Transverse colon (tissue), 4 donors: Measurements from ENCODE around the gene LGI4. TPM values are rescaled to one million over a fixed set of nuclear protein-coding genes. Genes with fewer than 3 reads are reported as not detected.

ENCODE experiments used
- DNase-seq: peaks from one replicate; pipeline ENCODE4 v3.0.0-alpha.2; 2019
- H3K27ac ChIP-seq, 4 donors: fragments of 200-600 bp; sonication (generic); 2 replicates each; pipeline ENCODE4 v1.5.1; 2016 to 2018; ENCODE audit warnings: inconsistent platforms in 4 of 4
- H3K27me3 ChIP-seq: fragments of 200-600 bp; sonication (generic); 2 replicates; pipeline ENCODE4 v1.5.1; 2017; ENCODE audit warnings: inconsistent platforms
- H3K36me3 ChIP-seq, 4 donors: fragments of 200-600 bp; sonication (generic); 2 replicates each; pipeline ENCODE4 v1.5.1; 2017 to 2019; ENCODE audit warnings: inconsistent platforms in 4 of 4
- H3K4me1 ChIP-seq, 4 donors: fragments of 200-600 bp; sonication (generic); 2 replicates each; pipeline ENCODE4 v1.5.1; 2017 to 2020; ENCODE audit warnings: inconsistent platforms in 4 of 4
- H3K4me3 ChIP-seq, 4 donors: fragments of 200-600 bp; sonication (generic); 1 replicate in 1 of 4; 2 replicates in 3 of 4; pipeline versions ENCODE4 v1.5.1 to v1.6.1; 2017 to 2019; ENCODE audit warnings: inconsistent platforms in 4 of 4
- H3K9me3 ChIP-seq, 2 donors: fragments of 200-600 bp; sonication (generic); 2 replicates each; pipeline ENCODE4 v1.5.1; 2017 to 2019; ENCODE audit warnings: inconsistent platforms in 2 of 2
- CTCF ChIP-seq, 5 experiments: fragments of 200-600 bp in 3 of 5; fragments of 450-650 bp in 2 of 5; sonication (generic) in 3 of 5; IDR thresholded peaks; 1 replicate in 2 of 5; 2 replicates in 3 of 5; pipeline ENCODE4 v1.5.1; 2016 to 2017; ENCODE audit warnings: antibody characterized with exemption in 5 of 5, inconsistent platforms in 3 of 5, mild to moderate bottlenecking in 2 of 5, moderate library complexity in 1 of 5
- EP300 ChIP-seq: sonication (generic); formaldehyde crosslinking; IDR thresholded peaks from one replicate; pipeline ENCODE4 v1.6.1; 2017; ENCODE audit warnings: antibody characterized with exemption, low read depth
- POLR2A ChIP-seq: fragments of 450-650 bp; IDR thresholded peaks from one replicate; pipeline ENCODE4 v1.6.1; 2016; ENCODE audit warnings: antibody characterized with exemption, mild to moderate bottlenecking, moderate library complexity
- POLR2AphosphoS5 ChIP-seq, 3 donors: sonication (generic); formaldehyde crosslinking; IDR thresholded peaks; one replicate each; pipeline ENCODE4 v1.6.1; 2016; ENCODE audit warnings: antibody characterized with exemption in 3 of 3
- WGBS, 2 donors: methylation state at CpG; one replicate each; pipeline ENCODE4 v1.1.5; 2018; ENCODE audit warnings: low coverage in 1 of 2; 5-methylcytosine and 5-hydroxymethylcytosine counted together
- in situ Hi-C, 4 donors: fragments of 200-750 bp; cut with MboI; loops; one replicate each; pipeline versions ENCODE4 v1.15.0 to v1.15.1; 2017; ENCODE audit warnings: low sequenced_read_pairs in 3 of 4, low pct_ligation_motif_present in 1 of 4, low pct_unique_long_range_greater_than_20kb in 1 of 4
- intact Hi-C: fragments of 100-400 bp; cut with DNase I; formaldehyde crosslinking; loops from one replicate; pipeline ENCODE4 v1.15.1; 2023; ENCODE audit warnings: low total_unique reads
- total RNA-seq, 4 donors: library from RNA; depleted of rRNA; stranded (reverse); fragments of >200 nt; gene quantifications; one replicate each; pipeline ENCODE4 v1.1.0, GENCODE V29; 2016

Gene LGI4
- total RNA-seq, 4 donors from 2014 or later = 9.8 to 71.8 (median 25.9) TPM

- Histone ChIP-seq H3K36me3 (no peaks in the 10 kb centered on the region), H3K9me3 (no peaks in the 10 kb centered on the region), H3K4me3 (no peak overlapping the region), H3K4me1 (no peaks in the 10 kb centered on the region), H3K27ac (no peak overlapping the region), H3K27me3 (no peaks in the 10 kb centered on the region)
- no peak for TF ChIP-seq CTCF (IDR thresholded peaks at IDR 0.05)
- no peak for TF ChIP-seq EP300
- TF ChIP-seq POLR2AphosphoS5 (IDR thresholded peaks at IDR 0.05) = no peak
- TF ChIP-seq POLR2A = no peak
- 70 to 89% methylated on average over 2 to 17 of the region's 17 CpGs for WGBS, 2 donors
- no peak for DNase-seq
- intact Hi-C loops (no loop called here), in situ Hi-C loops (no loop called here)
These were observed 57.2 kb downstream of the LGI4 start for GRCh38 chr19:35077411-35078223.

GRCh38 chr19:35076657-35077056 is 58.2 kb downstream of the LGI4 start:
- DNase-seq = no peak
- Histone ChIP-seq H3K4me3 (no peak overlapping the region), H3K4me1 (no peaks in the 10 kb centered on the region), H3K9me3 (no peaks in the 10 kb centered on the region), H3K27me3 (no peaks in the 10 kb centered on the region), H3K36me3 (no peaks in the 10 kb centered on the region), H3K27ac (no peak overlapping the region)
- TF ChIP-seq POLR2AphosphoS5 (IDR thresholded peaks at IDR 0.05) (no peak), CTCF (IDR thresholded peaks at IDR 0.05) (no peak), EP300 (no peak), POLR2A (no peak)
- intact Hi-C loops = no loop called here
- in situ Hi-C loops = no loop called here
- 63% methylated on average over 8 of the region's 8 CpGs; no CpG with 5 or more reads in 1 of the 2 donors for WGBS, 2 donors

GRCh38 chr19:35076026-35076370 is 58.9 kb downstream of the LGI4 start:
- in situ Hi-C loops = no loop called here
- no peaks in the 10 kb centered on the region for H3K27me3 ChIP-seq
- H3K36me3 ChIP-seq = no peaks in the 10 kb centered on the region
- no peak overlapping the region for H3K4me3 ChIP-seq
- no peaks in the 10 kb centered on the region for H3K9me3 ChIP-seq
- no peak overlapping the region for H3K27ac ChIP-seq
- DNase-seq = no peak
- H3K4me1 ChIP-seq = no peaks in the 10 kb centered on the region
- TF ChIP-seq CTCF (IDR thresholded peaks at IDR 0.05) (no peak), EP300 (no peak), POLR2AphosphoS5 (IDR thresholded peaks at IDR 0.05) (no peak), POLR2A (no peak)
- intact Hi-C loops = no loop called here
- 96% methylated on average over 6 of the region's 6 CpGs; no CpG with 5 or more reads in 1 of the 2 donors for whole genome bisulfite sequencing, 2 donors

GRCh38 chr19:35075202-35076025 is 59.4 kb downstream of the LGI4 start:
- TF ChIP-seq EP300 = no peak
- TF ChIP-seq POLR2AphosphoS5 (IDR thresholded peaks at IDR 0.05) = no peak
- TF ChIP-seq POLR2A = no peak
- TF ChIP-seq CTCF (IDR thresholded peaks at IDR 0.05) = no peak
- Histone ChIP-seq H3K27ac (no peak overlapping the region), H3K9me3 (peaks cover 3 to 4% of the 10 kb centered on the region in 2 donors), H3K4me3 (no peak overlapping the region), H3K27me3 (no peaks in the 10 kb centered on the region), H3K36me3 (no peaks in the 10 kb centered on the region), H3K4me1 (no peaks in the 10 kb centered on the region)
- no peak for DNase-seq
- WGBS, 2 donors = 83 to 88% methylated on average over 11 to 20 of the region's 21 CpGs
- in situ Hi-C loops (no loop called here), intact Hi-C loops (no loop called here)
